HepG2 (cell line): ENCODE measurements around the gene CEP76. TPM values are rescaled to one million over a fixed set of nuclear protein-coding genes. Genes with fewer than 3 reads are reported as not detected.

Source experiments
- NR2C2 ChIP-seq: sonication (generic); formaldehyde crosslinking; IDR thresholded peaks from 2 replicates; pipeline ENCODE4 v1.4.0; 2020; ENCODE audit warnings: missing genetic modification reagents, mild to moderate bottlenecking, moderate library complexity, borderline replicate concordance
- TEAD2 ChIP-seq: sonication (generic); formaldehyde crosslinking; IDR thresholded peaks from 2 replicates; pipeline ENCODE4 v1.9.0; 2021; ENCODE audit warnings: missing genetic modification reagents
- polyA plus RNA-seq, 8 experiments: library from polyadenylated mRNA; depleted of rRNA in 3 of 8; stranded (reverse) in 7 of 8; unstranded in 1 of 8; fragments of >200 nt; fragmentation: Illumina TruSeq in 4 of 8; extraction: Trizol in 4 of 8; gene quantifications; 2 replicates each; pipeline versions ENCODE4 v1.2.1 to v1.2.3, GENCODE V29; 2011 to 2016; ENCODE audit warnings: low read depth in 4 of 8, missing spikeins in 1 of 8, mixed read lengths in 1 of 8; ENCODE audit not compliant: insufficient read depth in 1 of 8
- total RNA-seq, 5 experiments: library from RNA; depleted of rRNA; stranded (reverse); fragments of >200 nt; fragmentation: Illumina TruSeq; extraction: Trizol; gene quantifications; 2 replicates each; pipeline ENCODE4 v1.2.3, GENCODE V29; 2016; ENCODE audit warnings: low read depth in 1 of 5
- TF ChIP-seq, protein P1 (sequence below): sonication (generic); formaldehyde crosslinking; IDR thresholded peaks from 2 replicates; pipeline ENCODE4 v1.4.0; 2020; ENCODE audit warnings: mild to moderate bottlenecking, missing genetic modification reagents, borderline replicate concordance
- TF ChIP-seq, protein P2 (sequence below): sonication (generic); formaldehyde crosslinking; IDR thresholded peaks from 2 replicates; pipeline ENCODE4 v1.4.0; 2020; ENCODE audit warnings: missing genetic modification reagents
- TF ChIP-seq, protein P3 (sequence below): sonication (generic); formaldehyde crosslinking; IDR thresholded peaks from 2 replicates; pipeline ENCODE4 v1.4.0; 2020; ENCODE audit warnings: low read depth, missing genetic modification reagents

The CEP76 gene
- total and polyA plus RNA-seq, 2 of the 13 experiments (the other 11 are each of a cell fraction or from before 2014, with no cell fraction given) = 13.9 to 15.1 TPM

DNA sequence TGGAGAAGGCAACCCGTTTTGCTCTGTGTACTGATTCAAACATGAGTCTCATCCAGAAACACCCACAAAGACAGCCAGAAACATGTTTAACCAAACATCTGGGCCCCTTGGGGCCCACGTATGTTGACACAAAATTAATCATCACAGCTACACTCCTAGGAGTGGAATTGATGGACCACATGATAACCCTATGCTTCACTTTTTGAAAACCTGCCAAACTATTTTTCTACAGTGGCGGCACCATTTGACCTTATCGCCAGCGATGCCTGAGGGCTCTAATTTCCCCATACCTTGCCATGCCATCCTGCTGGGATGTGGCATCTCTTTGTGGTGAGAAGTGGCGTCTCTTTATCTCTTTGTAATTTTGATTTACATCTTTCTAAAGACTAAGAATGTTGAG lies 38.8 kb upstream of the CEP76 start (continued):
- TF ChIP-seq, protein P1, sequence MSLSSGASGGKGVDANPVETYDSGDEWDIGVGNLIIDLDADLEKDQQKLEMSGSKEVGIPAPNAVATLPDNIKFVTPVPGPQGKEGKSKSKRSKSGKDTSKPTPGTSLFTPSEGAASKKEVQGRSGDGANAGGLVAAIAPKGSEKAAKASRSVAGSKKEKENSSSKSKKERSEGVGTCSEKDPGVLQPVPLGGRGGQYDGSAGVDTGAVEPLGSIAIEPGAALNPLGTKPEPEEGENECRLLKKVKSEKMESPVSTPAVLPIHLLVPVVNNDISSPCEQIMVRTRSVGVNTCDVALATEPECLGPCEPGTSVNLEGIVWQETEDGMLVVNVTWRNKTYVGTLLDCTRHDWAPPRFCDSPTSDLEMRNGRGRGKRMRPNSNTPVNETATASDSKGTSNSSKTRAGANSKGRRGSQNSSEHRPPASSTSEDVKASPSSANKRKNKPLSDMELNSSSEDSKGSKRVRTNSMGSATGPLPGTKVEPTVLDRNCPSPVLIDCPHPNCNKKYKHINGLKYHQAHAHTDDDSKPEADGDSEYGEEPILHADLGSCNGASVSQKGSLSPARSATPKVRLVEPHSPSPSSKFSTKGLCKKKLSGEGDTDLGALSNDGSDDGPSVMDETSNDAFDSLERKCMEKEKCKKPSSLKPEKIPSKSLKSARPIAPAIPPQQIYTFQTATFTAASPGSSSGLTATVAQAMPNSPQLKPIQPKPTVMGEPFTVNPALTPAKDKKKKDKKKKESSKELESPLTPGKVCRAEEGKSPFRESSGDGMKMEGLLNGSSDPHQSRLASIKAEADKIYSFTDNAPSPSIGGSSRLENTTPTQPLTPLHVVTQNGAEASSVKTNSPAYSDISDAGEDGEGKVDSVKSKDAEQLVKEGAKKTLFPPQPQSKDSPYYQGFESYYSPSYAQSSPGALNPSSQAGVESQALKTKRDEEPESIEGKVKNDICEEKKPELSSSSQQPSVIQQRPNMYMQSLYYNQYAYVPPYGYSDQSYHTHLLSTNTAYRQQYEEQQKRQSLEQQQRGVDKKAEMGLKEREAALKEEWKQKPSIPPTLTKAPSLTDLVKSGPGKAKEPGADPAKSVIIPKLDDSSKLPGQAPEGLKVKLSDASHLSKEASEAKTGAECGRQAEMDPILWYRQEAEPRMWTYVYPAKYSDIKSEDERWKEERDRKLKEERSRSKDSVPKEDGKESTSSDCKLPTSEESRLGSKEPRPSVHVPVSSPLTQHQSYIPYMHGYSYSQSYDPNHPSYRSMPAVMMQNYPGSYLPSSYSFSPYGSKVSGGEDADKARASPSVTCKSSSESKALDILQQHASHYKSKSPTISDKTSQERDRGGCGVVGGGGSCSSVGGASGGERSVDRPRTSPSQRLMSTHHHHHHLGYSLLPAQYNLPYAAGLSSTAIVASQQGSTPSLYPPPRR = peak; percentile 56; the same call in 1 of the 2 replicates
- TF ChIP-seq NR2C2 (CRISPR knock-in tag) (peak; percentile 24; the same call in 1 of the 2 replicates), TEAD2 (no peak)
- TF ChIP-seq, protein P2, sequence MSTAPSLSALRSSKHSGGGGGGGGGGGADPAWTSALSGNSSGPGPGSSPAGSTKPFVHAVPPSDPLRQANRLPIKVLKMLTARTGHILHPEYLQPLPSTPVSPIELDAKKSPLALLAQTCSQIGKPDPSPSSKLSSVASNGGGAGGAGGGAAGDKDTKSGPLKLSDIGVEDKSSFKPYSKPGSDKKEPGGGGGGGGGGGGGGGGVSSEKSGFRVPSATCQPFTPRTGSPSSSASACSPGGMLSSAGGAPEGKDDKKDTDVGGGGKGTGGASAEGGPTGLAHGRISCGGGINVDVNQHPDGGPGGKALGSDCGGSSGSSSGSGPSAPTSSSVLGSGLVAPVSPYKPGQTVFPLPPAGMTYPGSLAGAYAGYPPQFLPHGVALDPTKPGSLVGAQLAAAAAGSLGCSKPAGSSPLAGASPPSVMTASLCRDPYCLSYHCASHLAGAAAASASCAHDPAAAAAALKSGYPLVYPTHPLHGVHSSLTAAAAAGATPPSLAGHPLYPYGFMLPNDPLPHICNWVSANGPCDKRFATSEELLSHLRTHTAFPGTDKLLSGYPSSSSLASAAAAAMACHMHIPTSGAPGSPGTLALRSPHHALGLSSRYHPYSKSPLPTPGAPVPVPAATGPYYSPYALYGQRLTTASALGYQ (CRISPR knock-in tag) = peak; percentile 53; the same call in 1 of the 2 replicates
- TF ChIP-seq, protein P3, sequence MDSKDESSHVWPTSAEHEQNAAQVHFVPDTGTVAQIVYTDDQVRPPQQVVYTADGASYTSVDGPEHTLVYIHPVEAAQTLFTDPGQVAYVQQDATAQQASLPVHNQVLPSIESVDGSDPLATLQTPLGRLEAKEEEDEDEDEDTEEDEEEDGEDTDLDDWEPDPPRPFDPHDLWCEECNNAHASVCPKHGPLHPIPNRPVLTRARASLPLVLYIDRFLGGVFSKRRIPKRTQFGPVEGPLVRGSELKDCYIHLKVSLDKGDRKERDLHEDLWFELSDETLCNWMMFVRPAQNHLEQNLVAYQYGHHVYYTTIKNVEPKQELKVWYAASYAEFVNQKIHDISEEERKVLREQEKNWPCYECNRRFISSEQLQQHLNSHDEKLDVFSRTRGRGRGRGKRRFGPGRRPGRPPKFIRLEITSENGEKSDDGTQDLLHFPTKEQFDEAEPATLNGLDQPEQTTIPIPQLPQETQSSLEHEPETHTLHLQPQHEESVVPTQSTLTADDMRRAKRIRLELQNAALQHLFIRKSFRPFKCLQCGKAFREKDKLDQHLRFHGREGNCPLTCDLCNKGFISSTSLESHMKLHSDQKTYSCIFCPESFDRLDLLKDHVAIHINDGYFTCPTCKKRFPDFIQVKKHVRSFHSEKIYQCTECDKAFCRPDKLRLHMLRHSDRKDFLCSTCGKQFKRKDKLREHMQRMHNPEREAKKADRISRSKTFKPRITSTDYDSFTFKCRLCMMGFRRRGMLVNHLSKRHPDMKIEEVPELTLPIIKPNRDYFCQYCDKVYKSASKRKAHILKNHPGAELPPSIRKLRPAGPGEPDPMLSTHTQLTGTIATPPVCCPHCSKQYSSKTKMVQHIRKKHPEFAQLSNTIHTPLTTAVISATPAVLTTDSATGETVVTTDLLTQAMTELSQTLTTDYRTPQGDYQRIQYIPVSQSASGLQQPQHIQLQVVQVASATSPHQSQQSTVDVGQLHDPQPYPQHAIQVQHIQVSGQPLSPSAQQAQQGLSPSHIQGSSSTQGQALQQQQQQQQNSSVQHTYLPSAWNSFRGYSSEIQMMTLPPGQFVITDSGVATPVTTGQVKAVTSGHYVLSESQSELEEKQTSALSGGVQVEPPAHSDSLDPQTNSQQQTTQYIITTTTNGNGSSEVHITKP = 0 out of 2 replicates have a peak, but pooled peaks have one; percentile 20
